ENCODE measurements around the gene CBLIF.

- no peak for TF ChIP-seq CTCF (conservative IDR thresholded peaks at IDR 0.05 in 1 of 2, IDR thresholded peaks at IDR 0.05 in 1 of 2; ENCODE audit: extremely low read depth in 1 of 2, insufficient read depth in 1 of 2, low read depth in 1 of 2, low read length in 2 of 2)
- TF ChIP-seq EZH2 (IDR thresholded peaks at IDR 0.05; ENCODE audit: borderline replicate concordance, low read length), result no peak
Observed at GRCh38 chr11:59812220-59812619, 33.1 kb downstream of the CBLIF start.

Data from mammary epithelial cell (primary cell).